HUES48 (cell line): ENCODE results near the gene USP27X.

Experiments
- H3K27ac ChIP-seq: one replicate; pipeline ENCODE4 v1.7.0; 2013; ENCODE audit warnings: low read depth, low read length, inconsistent platforms
- H3K27me3 ChIP-seq: 2 replicates; pipeline ENCODE4 v1.6.1; 2013; ENCODE audit warnings: mild to moderate bottlenecking, low read length; ENCODE audit not compliant: control insufficient read depth, insufficient read depth
- H3K36me3 ChIP-seq: 2 replicates; pipeline ENCODE4 v1.6.1; 2013; ENCODE audit warnings: low read length; ENCODE audit not compliant: control insufficient read depth, insufficient read depth
- H3K4me1 ChIP-seq: 2 replicates; pipeline ENCODE4 v1.6.1; 2013; ENCODE audit warnings: mild to moderate bottlenecking, low read length; ENCODE audit not compliant: control insufficient read depth, insufficient read depth
- H3K4me3 ChIP-seq: 2 replicates; pipeline ENCODE4 v1.5.1; 2013; ENCODE audit warnings: mild to moderate bottlenecking, low read depth, low read length
- H3K9ac ChIP-seq: 2 replicates; pipeline ENCODE4 v1.6.1; 2013; ENCODE audit warnings: mild to moderate bottlenecking, low read depth, low read length, moderate library complexity
- H3K9me3 ChIP-seq: 2 replicates; pipeline ENCODE4 v1.6.1; 2013; ENCODE audit warnings: low read length; ENCODE audit not compliant: control insufficient read depth, insufficient read depth

Gene USP27X

DNA sequence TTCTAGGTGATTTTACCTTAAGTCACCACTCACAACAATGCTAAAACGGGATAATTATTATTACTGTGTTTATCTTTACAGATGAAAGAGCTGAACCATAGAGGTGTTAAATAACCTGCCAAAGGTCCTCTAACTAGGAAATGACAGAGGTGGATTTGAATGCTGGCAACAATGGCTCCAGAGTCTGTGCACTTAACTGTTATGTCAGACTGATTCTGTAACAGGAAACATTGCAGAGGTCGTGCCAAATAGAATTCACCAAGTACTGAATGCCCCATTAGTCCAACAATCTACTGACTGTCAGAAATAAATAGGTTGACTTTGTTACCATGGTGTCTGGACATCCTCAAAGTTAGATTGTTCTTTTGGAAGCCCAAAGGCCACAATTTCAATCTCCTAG is 20.9 kb upstream of the USP27X start:
- Histone ChIP-seq H3K4me3 (no peak overlapping the region), H3K36me3 (no peaks in the 10 kb centered on the region), H3K9ac (no peak overlapping the region), H3K27me3 (no peaks in the 10 kb centered on the region), H3K27ac (no peak overlapping the region), H3K9me3 (peaks cover 28% of the 10 kb centered on the region), H3K4me1 (no peaks in the 10 kb centered on the region)

DNA sequence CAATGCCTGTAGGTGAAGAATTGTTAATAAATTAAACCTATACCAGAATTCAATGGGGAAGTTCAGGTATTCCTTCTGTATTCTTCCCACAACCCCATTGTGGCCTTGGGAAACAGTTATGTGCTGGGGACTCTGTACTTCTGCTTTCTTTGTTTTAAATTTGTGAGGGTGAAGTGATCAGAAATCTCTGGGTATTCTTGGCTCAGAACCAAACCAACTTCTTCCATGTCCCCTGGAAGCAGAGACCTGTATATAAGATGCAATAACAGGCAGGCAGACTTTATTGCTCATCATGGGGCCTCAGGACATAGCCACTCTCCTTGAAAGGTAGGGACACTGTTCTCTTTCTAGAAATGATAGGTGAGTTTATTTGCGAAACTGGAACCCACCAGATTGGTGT is 19.8 kb upstream of the USP27X start:
- H3K4me3 ChIP-seq: no peak overlapping the region
- no peaks in the 10 kb centered on the region for H3K27me3 ChIP-seq
- no peaks in the 10 kb centered on the region for H3K4me1 ChIP-seq
- H3K9ac ChIP-seq: no peak overlapping the region
- peaks cover 30% of the 10 kb centered on the region for H3K9me3 ChIP-seq
- H3K36me3 ChIP-seq: no peaks in the 10 kb centered on the region
- no peak overlapping the region for H3K27ac ChIP-seq

DNA sequence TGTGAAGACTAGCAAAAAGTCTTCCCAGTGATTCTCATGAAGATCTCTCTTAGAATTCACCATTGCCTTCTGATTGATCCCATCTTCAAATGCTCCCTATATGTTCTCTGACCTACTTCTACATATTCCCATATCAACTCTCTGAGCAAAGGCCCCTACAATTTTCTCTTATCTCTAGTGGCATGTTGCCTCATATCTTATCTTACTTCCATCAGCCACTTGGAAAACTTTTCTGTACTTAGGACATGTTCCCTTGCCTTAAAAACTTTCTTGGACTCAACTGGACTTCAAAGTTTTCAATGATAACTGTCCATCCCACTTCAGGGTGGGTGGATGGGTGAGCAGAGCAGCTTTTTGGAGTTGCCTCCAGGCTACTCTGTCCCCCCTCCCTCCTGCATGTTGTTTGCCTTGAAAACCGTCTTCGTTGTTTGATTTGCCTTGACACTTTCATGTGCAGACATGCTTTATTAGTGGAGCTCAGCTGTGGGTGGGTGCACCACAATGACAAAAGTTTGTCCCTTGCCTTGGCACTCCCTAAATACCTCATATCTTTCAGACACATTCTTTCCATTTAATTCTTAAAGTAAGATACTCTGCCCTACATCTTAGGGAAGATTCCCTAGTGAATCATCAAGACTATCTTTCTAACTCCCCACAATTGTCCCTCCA is 18.3 kb upstream of the USP27X start:
- Histone ChIP-seq H3K4me1 (no peaks in the 10 kb centered on the region), H3K9ac (no peak overlapping the region), H3K9me3 (peaks cover 35% of the 10 kb centered on the region), H3K27ac (no peak overlapping the region), H3K4me3 (no peak overlapping the region), H3K36me3 (no peaks in the 10 kb centered on the region), H3K27me3 (no peaks in the 10 kb centered on the region)

DNA sequence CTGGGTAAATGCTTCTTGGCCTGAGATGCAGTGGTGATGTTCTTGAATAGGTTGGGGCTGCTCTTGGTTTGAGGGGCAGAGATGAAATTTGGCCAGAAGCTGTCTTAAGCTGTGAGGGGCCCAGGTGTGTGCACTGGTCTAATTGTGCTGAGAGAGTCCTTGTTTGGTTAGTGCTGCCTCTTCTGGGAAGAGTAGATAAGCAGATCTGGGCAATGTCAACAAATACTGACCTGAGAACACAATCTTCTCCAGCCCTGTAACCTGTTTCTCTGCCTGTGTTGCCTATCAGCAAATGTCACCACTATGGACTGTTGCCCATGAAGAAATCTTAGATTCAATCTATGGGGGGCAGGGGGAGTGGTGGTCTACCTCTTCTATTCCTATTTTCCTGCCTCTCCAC is 17.2 kb upstream of the USP27X start:
- Histone ChIP-seq H3K27me3 (no peaks in the 10 kb centered on the region), H3K4me1 (no peaks in the 10 kb centered on the region), H3K9me3 (peaks cover 38% of the 10 kb centered on the region), H3K27ac (no peak overlapping the region), H3K36me3 (no peaks in the 10 kb centered on the region), H3K9ac (no peak overlapping the region), H3K4me3 (no peak overlapping the region)

DNA sequence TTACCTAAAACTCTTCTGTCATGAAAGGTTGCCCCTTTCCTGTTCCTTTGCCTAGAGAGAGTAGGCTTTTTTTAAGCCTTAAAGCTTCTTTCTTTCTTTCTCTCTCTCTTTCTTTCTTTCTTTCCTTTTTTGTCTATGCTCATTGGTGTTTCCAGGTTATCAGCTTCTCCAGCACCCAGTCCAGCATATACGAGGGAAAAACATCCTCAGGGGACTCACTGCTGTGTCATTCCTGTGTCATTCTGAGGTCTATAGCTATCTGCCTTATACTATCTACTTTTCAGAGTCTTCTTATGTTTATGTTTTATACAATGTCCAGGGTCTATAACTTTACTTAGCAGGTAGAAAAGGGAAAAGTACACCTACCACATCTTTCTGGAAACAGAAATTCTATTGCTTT is 10.5 kb upstream of the USP27X start:
- Histone ChIP-seq H3K27ac (no peak overlapping the region), H3K4me3 (no peak overlapping the region), H3K36me3 (no peaks in the 10 kb centered on the region), H3K9ac (no peak overlapping the region), H3K9me3 (peaks cover 36% of the 10 kb centered on the region), H3K27me3 (no peaks in the 10 kb centered on the region), H3K4me1 (no peaks in the 10 kb centered on the region)

DNA sequence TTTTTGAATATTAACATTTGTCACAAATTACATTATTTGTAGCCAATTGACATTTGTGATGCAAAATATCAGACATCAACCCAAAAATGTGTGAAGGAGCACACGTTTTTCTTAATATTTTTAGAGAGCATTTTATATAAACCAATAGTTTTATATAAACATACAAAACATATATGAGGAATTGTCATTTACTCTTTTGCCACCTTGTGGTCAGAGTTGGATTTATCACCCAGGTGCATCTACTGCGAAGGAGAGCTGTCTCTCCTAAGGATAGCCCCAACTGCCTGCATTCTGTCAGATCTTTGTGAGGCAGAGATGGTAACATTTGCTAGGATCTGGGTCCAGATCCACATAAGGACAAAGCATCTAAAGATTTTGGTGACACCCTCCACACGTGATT is 2.5 kb upstream of the USP27X start:
- Histone ChIP-seq H3K27ac (no peak overlapping the region), H3K9ac (no peak overlapping the region), H3K36me3 (0 out of 2 replicates have a peak, but pooled peaks cover 3% of the 10 kb centered on the region), H3K4me3 (no peak overlapping the region), H3K4me1 (no peaks in the 10 kb centered on the region), H3K27me3 (no peaks in the 10 kb centered on the region), H3K9me3 (0 out of 2 replicates have a peak, but pooled peaks cover 14% of the 10 kb centered on the region)

DNA sequence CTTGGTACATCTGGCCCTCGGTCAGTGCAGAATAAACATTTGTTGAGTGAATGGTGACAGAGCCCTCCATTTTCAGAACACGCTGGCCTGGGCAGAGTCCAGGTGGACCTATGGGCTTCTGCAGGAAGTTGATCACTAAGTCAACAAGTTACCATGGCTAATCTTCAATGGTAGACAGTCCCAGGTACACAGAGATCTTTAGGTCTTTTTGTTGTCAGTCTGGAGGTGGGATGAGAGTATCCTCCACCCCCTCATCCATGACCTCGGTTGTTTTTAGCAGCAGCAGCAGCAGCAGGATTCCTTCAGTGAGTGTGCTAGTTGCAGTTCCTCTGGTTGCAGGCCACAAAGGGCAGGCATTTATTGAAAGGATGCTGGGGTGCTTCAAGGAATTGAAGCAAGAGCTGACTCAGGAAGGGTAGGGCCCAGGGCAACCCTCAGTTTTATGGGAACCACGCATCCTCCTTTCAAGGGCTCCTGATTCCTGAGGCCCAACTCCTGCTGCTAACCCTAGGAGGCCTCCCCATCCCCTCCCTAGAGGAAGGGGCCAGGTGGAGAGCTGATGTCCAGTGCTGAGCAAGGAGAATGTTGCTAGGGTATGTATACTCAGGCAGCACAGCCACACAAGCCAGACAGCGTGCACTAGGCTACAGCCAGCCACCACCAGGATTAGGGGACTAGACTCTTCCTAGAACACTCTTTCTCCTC is 1.7 kb upstream of the USP27X start:
- H3K36me3 ChIP-seq: 0 out of 2 replicates have a peak, but pooled peaks cover 3% of the 10 kb centered on the region
- H3K4me3 ChIP-seq: no peak overlapping the region
- no peaks in the 10 kb centered on the region for H3K4me1 ChIP-seq
- H3K9me3 ChIP-seq: 0 out of 2 replicates have a peak, but pooled peaks cover 14% of the 10 kb centered on the region
- H3K27me3 ChIP-seq: no peaks in the 10 kb centered on the region
- H3K27ac ChIP-seq: no peak overlapping the region
- no peak overlapping the region for H3K9ac ChIP-seq

DNA sequence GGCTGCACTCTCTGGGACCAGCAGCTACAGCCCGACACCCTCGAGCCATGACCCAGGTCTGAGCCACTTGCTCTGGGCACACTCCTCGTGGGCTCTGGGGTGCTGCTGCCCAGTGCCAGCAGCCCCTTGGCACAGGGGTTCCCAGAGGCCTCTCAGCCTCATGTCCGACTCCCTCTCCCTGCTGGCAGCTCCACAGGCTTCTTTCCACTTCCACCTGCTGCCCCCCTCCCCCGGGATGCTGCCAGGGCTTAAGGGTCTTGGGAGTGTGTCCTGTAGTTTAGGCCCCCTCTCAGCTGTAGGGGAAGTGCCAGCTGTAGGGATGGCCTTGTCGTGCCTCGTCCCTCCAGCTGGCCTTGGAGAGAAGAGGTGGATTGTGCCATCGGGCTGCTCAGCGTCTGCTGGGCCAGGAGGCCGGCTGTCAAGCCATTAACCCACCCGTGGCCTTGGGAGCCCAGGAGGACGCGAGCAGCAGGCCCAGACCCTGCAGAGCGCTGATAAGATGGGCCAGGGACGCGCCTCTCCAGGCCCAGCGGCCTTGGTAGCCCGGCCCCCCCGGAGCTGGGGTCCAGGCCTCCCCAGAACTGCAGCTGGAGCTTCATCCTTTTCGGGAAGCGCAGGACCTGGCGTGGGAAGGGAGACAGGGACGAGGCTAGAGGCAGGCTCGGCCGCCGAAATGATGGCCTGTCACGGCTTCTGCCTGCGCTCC is 1.0 kb upstream of the USP27X start:
- Histone ChIP-seq H3K4me3 (peak overlapping the region; percentile 77), H3K9ac (no peak overlapping the region), H3K36me3 (0 out of 2 replicates have a peak, but pooled peaks cover 3% of the 10 kb centered on the region), H3K27ac (no peak overlapping the region), H3K9me3 (peaks cover 13% of the 10 kb centered on the region; the same call in 1 of the 2 replicates), H3K27me3 (no peaks in the 10 kb centered on the region), H3K4me1 (no peaks in the 10 kb centered on the region)

DNA sequence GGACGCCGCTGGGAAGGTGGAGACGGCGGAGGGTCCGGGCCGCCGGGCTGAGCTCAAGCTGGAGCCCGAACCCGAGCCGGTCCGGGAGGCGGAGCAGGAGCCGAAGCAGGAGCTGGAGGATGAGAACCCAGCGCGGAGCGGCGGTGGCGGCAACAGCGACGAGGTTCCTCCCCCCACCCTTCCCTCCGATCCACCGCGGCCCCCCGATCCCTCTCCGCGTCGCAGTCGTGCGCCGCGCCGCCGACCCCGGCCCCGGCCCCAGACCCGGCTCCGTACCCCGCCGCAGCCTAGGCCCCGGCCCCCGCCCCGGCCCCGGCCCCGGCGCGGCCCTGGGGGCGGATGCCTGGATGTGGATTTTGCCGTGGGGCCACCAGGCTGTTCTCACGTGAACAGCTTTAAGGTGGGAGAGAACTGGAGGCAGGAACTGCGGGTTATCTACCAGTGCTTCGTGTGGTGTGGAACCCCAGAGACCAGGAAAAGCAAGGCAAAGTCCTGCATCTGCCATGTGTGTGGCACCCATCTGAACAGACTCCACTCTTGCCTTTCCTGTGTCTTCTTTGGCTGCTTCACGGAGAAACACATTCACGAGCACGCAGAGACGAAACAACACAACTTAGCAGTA is 483 bp downstream of the USP27X start:
- no peaks in the 10 kb centered on the region for H3K27me3 ChIP-seq
- 0 out of 2 replicates have a peak, but pooled peaks cover 3% of the 10 kb centered on the region for H3K36me3 ChIP-seq
- H3K27ac ChIP-seq: no peak overlapping the region
- H3K4me3 ChIP-seq: peak overlapping the region; percentile 77
- H3K9me3 ChIP-seq: peaks cover 11% of the 10 kb centered on the region; the same call in 1 of the 2 replicates
- no peaks in the 10 kb centered on the region for H3K4me1 ChIP-seq
- no peak overlapping the region for H3K9ac ChIP-seq

DNA sequence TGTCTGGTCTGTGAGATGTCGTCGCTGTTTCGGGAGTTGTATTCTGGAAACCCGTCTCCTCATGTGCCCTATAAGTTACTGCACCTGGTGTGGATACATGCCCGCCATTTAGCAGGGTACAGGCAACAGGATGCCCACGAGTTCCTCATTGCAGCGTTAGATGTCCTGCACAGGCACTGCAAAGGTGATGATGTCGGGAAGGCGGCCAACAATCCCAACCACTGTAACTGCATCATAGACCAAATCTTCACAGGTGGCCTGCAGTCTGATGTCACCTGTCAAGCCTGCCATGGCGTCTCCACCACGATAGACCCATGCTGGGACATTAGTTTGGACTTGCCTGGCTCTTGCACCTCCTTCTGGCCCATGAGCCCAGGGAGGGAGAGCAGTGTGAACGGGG is 1.4 kb downstream of the USP27X start:
- H3K4me1 ChIP-seq: no peaks in the 10 kb centered on the region
- H3K9me3 ChIP-seq: peaks cover 11% of the 10 kb centered on the region; the same call in 1 of the 2 replicates
- H3K9ac ChIP-seq: no peak overlapping the region
- no peaks in the 10 kb centered on the region for H3K27me3 ChIP-seq
- no peak overlapping the region; the same call in 1 of the 2 replicates for H3K4me3 ChIP-seq
- 0 out of 2 replicates have a peak, but pooled peaks cover 3% of the 10 kb centered on the region for H3K36me3 ChIP-seq
- no peak overlapping the region for H3K27ac ChIP-seq
